KBM-7 (cell line): ENCODE data around the gene TRIO.

Source experiments
- DNase-seq: peaks from one replicate; pipeline ENCODE4 v3.0.0-alpha.2; 2015
- in situ Hi-C: fragments of 300-500 bp; cut with MboI; formaldehyde crosslinking; loops from 2 replicates; pipeline ENCODE4 v1.14.3; 2020; ENCODE audit warnings: low sequenced_read_pairs, low pct_unique_long_range_greater_than_20kb, mixed read lengths

TRIO gene

GRCh38 chr5:14143841-14144585 lies 871 bp downstream of the TRIO start:
- DNase-seq, result no peak
- in situ Hi-C loops, result no loop called here

- in situ Hi-C loops, result no loop called here
Observed at GRCh38 chr5:14144586-14145434, 1.7 kb downstream of the TRIO start.

GRCh38 chr5:14145435-14146334 lies 2.5 kb downstream of the TRIO start:
- in situ Hi-C loops, result no loop called here
- DNase-seq, result no peak

More at GRCh38 chr5:14144586-14145434, 1.7 kb downstream of the TRIO start:
- DNase-seq, result peak; percentile 80

GRCh38 chr5:14146725-14147124 lies 3.6 kb downstream of the TRIO start:
- in situ Hi-C loops, result no loop called here
- no peak for DNase-seq

GRCh38 chr5:14147210-14147609 lies 4.1 kb downstream of the TRIO start:
- no peak for DNase-seq
- in situ Hi-C loops, result no loop called here

GRCh38 chr5:14148483-14148882 lies 5.3 kb downstream of the TRIO start:
- in situ Hi-C loops, result no loop called here
- DNase-seq, result no peak

- in situ Hi-C loops, result no loop called here
- DNase-seq, result no peak
Observed at GRCh38 chr5:14148890-14149671, 5.9 kb downstream of the TRIO start.

- in situ Hi-C loops, result no loop called here
- DNase-seq, result no peak
Observed at GRCh38 chr5:14149672-14150274, 6.6 kb downstream of the TRIO start.

- in situ Hi-C loops, result no loop called here
- no peak for DNase-seq
Observed at GRCh38 chr5:14151416-14151815, 8.3 kb downstream of the TRIO start.

GRCh38 chr5:14153071-14153864 lies 10.1 kb downstream of the TRIO start:
- DNase-seq, result no peak
- in situ Hi-C loops, result no loop called here

- DNase-seq, result peak; percentile 60
- in situ Hi-C loops, result no loop called here
Observed at GRCh38 chr5:14153932-14154731, 11.0 kb downstream of the TRIO start.

GRCh38 chr5:14155075-14155474 lies 11.9 kb downstream of the TRIO start:
- peak; percentile 51 for DNase-seq
- in situ Hi-C loops, result no loop called here

GRCh38 chr5:14155739-14156138 lies 12.6 kb downstream of the TRIO start:
- in situ Hi-C loops, result no loop called here
- DNase-seq, result no peak

GRCh38 chr5:14156290-14156649 lies 13.1 kb downstream of the TRIO start:
- in situ Hi-C loops, result no loop called here
- DNase-seq, result no peak

- in situ Hi-C loops, result no loop called here
- DNase-seq, result peak; percentile 58
Observed at GRCh38 chr5:14156650-14157492, 13.7 kb downstream of the TRIO start.

- in situ Hi-C loops, result no loop called here
Observed at GRCh38 chr5:14157493-14157782, 14.3 kb downstream of the TRIO start.

More at GRCh38 chr5:14157493-14157782, 14.3 kb downstream of the TRIO start:
- no peak for DNase-seq
